Measurements from ENCODE around the gene MSRB3. TPM values are rescaled to one million over a fixed set of nuclear protein-coding genes. Genes with fewer than 3 reads are reported as not detected.

Gene MSRB3
- total and polyA plus RNA-seq, 4 donors: 1.0 to 5.2 (median 3.1) TPM

- TF ChIP-seq HNF4A (conservative IDR thresholded peaks at IDR 0.05): no peak
Measured at GRCh38 chr12:65367396-65367795, 88.9 kb downstream of the MSRB3 start (continued).

- DNase-seq (ENCODE audit: low spot score): no peak
- WGBS: 91% methylated on average over 4 of the region's 4 CpGs
- no peak for TF ChIP-seq JUND (IDR thresholded peaks at IDR 0.05)
- no peak for TF ChIP-seq REST (IDR thresholded peaks at IDR 0.05)
- no peak for TF ChIP-seq NR2F2 (IDR thresholded peaks at IDR 0.05)
- no peak for TF ChIP-seq YY1 (IDR thresholded peaks at IDR 0.05)
- TF ChIP-seq HNF4A (conservative IDR thresholded peaks at IDR 0.05): no peak
- TF ChIP-seq HNF4G (IDR thresholded peaks at IDR 0.05): no peak
- Histone ChIP-seq H3K9ac (ENCODE audit: low read depth in 1 of 2, low read length in 2 of 2) (no peak overlapping the region), H3K27ac (ENCODE audit: low read depth in 1 of 2, low read length in 2 of 2) (no peak overlapping the region), H3K36me3 (ENCODE audit: control insufficient read depth in 4 of 4, insufficient read depth in 3 of 4, low read depth in 1 of 4, low read length in 3 of 4) (no peaks in the 10 kb centered on the region), H3K27me3 (ENCODE audit: control insufficient read depth in 4 of 4, insufficient read depth in 4 of 4, low read length in 3 of 4) (no peaks in the 10 kb centered on the region), H3K4me3 (ENCODE audit: low read depth in 1 of 3, low read length in 3 of 3) (no peak overlapping the region), H3K9me3 (ENCODE audit: control insufficient read depth in 4 of 4, low read length in 3 of 4) (no peaks in the 10 kb centered on the region), H3K4me1 (ENCODE audit: control insufficient read depth in 4 of 4, insufficient read depth in 4 of 4, low read length in 3 of 4) (no peaks in the 10 kb centered on the region)
Measured at GRCh38 chr12:65368055-65368454, 89.6 kb downstream of the MSRB3 start.

- no peak overlapping the region for H3K27ac ChIP-seq (ENCODE audit: low read depth in 1 of 2, low read length in 2 of 2)
- no peaks in the 10 kb centered on the region for H3K27me3 ChIP-seq (ENCODE audit: control insufficient read depth in 4 of 4, insufficient read depth in 4 of 4, low read length in 3 of 4)
- no peaks in the 10 kb centered on the region for H3K36me3 ChIP-seq (ENCODE audit: control insufficient read depth in 4 of 4, insufficient read depth in 3 of 4, low read depth in 1 of 4, low read length in 3 of 4)
- TF ChIP-seq EGR1 (IDR thresholded peaks at IDR 0.05; ENCODE audit: low read depth in 2 of 2): no peak
- no peak for TF ChIP-seq FOXA1 (IDR thresholded peaks at IDR 0.05)
- TF ChIP-seq RAD21 (IDR thresholded peaks at IDR 0.05): no peak
- TF ChIP-seq RXRA (IDR thresholded peaks at IDR 0.05): no peak
- no peak for TF ChIP-seq ZBTB33 (IDR thresholded peaks at IDR 0.05)
- TF ChIP-seq ATF3 (IDR thresholded peaks at IDR 0.05): no peak
- no peak for DNase-seq (ENCODE audit: low spot score)
- no peaks in the 10 kb centered on the region for H3K4me1 ChIP-seq (ENCODE audit: control insufficient read depth in 4 of 4, insufficient read depth in 4 of 4, low read length in 3 of 4)
- H3K9me3 ChIP-seq (ENCODE audit: control insufficient read depth in 4 of 4, low read length in 3 of 4): no peaks in the 10 kb centered on the region
- no peak overlapping the region for H3K9ac ChIP-seq (ENCODE audit: low read depth in 1 of 2, low read length in 2 of 2)
- no peak overlapping the region for H3K4me3 ChIP-seq (ENCODE audit: low read depth in 1 of 3, low read length in 3 of 3)
Measured at GRCh38 chr12:65372574-65372973, 94.1 kb downstream of the MSRB3 start.

- Histone ChIP-seq H3K9ac (ENCODE audit: low read depth in 1 of 2, low read length in 2 of 2) (no peak overlapping the region), H3K4me1 (ENCODE audit: control insufficient read depth in 4 of 4, insufficient read depth in 4 of 4, low read length in 3 of 4) (no peaks in the 10 kb centered on the region), H3K36me3 (ENCODE audit: control insufficient read depth in 4 of 4, insufficient read depth in 3 of 4, low read depth in 1 of 4, low read length in 3 of 4) (no peaks in the 10 kb centered on the region), H3K4me3 (ENCODE audit: low read depth in 1 of 3, low read length in 3 of 3) (no peak overlapping the region), H3K27me3 (ENCODE audit: control insufficient read depth in 4 of 4, insufficient read depth in 4 of 4, low read length in 3 of 4) (no peaks in the 10 kb centered on the region), H3K27ac (ENCODE audit: low read depth in 1 of 2, low read length in 2 of 2) (no peak overlapping the region), H3K9me3 (ENCODE audit: control insufficient read depth in 4 of 4, low read length in 3 of 4) (no peaks in the 10 kb centered on the region)
- WGBS: 74% methylated on average over 2 of the region's 2 CpGs
- DNase-seq (ENCODE audit: low spot score): no peak
- TF ChIP-seq CTCF (IDR thresholded peaks at IDR 0.05; ENCODE audit: low read depth, low read length, missing input control) (no peak), ATF3 (IDR thresholded peaks at IDR 0.05) (no peak), JUND (IDR thresholded peaks at IDR 0.05) (no peak), HNF4G (IDR thresholded peaks at IDR 0.05) (no peak), MAX (IDR thresholded peaks at IDR 0.05) (no peak), GABPA (IDR thresholded peaks at IDR 0.05 in 1 of 2, conservative IDR thresholded peaks at IDR 0.05 in 1 of 2) (no peak), FOXA2 (IDR thresholded peaks at IDR 0.05) (no peak), ZBTB33 (IDR thresholded peaks at IDR 0.05) (no peak)
Measured at GRCh38 chr12:65384240-65384639, 105.8 kb downstream of the MSRB3 start.

Measured in liver (tissue), 9 donors.